Activated CD8-positive, alpha-beta memory T cell treated with anti-CD3 and anti-CD28 coated beads, Interleukin-2, amount 50 U/mL, for 24 hours (primary cell): ENCODE measurements around the gene TPRA1.

ENCODE experiments used
- DNase-seq: peaks from one replicate; pipeline ENCODE4 v3.0.0-alpha.2; 2020; ENCODE audit errors: extremely low read depth

TPRA1 gene

DNA sequence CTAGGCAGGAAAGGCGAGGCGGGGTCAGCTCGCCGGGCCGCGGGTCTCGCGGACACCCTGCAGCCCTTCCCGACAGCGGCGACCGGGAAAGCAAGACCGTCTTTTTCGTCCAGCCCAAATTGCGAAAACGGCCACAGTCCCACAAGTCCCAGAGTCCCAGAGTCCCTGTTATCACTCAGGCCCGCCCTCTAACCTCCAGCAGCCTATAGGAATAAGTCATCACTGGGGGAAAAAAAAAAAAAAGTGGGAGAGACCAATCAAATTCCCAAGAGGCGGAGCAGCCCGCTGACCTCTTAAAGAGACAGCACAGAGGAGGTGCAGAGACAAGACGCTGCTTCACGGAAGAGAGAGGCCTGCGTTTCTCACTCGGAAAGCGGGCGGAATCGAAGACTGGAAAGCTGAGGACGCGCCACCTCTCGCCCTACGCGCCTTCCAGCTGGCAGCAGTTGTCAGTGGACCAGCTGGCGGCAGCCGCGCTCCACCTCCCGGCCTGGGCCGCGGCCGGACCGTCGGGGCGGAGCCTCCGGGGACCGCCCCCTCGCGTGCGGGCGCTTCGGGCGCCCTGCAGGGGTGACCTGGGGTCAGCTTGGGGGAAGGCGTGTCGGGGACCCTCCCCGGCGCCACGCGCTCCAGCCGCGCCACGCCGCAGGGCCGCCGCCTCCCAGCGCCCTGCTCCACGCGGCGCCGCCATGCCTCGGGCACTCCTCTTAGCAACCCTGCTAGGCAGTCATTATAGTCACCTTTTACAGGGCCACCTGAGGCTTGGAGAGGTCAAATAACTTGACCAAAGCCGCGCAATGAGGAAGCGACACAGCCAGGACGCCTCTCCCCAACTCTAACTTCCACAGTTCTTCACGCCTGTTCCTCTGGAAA is at the start of gene TPRA1:
TSS of gene TPRA1 (minus strand) at position 141 of the 873 bp plus-strand sequence. CDS start 10,587 bp downstream, outside the sequence.
- DNase-seq, result peak; percentile 64

DNA sequence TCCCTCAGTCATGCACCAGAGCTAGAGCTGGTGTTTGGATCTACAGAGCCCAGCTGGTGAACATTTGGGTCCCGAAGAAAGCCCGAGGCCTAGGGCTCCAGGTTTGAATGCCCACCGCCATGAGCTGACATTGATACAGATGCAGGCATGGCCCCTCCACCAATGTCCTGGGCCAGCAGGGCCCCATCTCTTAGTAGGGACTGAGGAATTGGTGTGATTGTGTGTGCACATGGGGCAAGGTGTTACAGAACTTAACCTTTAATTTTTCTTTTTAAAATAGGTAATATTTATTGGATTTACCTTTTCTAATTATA is 49.5 kb upstream of the TPRA1 start:
- no peak for DNase-seq

DNA sequence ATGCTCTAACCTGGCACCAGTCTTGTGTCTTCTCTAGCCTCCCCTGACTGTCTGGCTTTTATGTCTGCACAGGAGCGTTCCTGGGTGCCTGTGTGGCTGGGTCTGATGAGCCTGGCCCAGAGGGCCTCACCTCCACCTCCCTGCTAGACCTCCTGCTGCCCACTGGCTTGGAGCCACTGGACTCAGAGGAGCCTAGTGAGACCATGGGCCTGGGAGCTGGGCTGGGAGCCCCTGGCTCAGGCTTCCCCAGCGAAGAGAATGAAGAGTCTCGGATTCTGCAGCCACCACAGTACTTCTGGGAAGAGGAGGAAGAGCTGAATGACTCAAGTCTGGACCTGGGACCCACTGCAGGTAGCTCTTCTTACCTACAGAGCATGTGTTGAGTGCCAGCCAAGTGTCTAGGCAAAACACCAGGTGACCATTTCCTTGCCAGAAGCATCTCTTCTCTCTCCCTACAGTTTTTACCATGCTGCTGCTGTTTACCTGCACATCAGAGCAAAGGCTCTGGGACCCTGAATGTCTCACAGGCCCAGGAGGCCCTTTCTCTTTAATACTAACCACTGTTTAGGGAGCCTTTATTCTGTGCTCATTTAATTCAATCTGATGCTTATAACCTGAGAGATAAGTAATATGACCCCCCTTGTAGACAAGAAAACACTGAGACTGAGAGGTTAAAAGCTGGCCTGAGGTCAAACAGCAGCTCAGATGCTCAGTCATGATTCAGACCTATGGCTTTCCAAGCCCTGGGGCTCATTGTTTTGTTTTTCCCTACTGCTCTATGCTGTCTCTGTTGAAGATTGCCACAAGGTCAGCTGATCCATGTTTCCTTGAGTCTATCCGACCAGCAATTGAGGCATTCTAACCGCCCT is 48.9 kb upstream of the TPRA1 start:
- DNase-seq, result no peak

DNA sequence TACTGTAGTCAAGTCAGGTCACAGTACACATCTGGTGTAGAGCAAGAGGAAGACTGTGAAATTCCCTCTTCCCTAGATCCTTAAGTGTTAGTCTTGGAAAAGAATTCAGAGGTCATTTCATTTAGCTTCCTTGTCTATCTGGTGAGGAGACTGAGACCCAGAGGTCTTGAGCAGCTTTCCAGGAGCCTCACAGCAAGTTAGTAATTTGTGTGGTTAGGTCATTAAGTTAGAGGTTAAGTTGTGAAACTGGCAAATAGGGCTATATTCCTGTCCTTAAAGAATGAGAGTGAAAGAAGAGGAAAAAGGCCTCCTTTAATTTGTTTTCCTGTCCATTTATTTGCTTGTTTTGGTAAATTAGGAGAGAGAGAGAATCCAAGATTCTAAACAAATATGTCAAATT is 47.4 kb upstream of the TPRA1 start:
- no peak for DNase-seq

DNA sequence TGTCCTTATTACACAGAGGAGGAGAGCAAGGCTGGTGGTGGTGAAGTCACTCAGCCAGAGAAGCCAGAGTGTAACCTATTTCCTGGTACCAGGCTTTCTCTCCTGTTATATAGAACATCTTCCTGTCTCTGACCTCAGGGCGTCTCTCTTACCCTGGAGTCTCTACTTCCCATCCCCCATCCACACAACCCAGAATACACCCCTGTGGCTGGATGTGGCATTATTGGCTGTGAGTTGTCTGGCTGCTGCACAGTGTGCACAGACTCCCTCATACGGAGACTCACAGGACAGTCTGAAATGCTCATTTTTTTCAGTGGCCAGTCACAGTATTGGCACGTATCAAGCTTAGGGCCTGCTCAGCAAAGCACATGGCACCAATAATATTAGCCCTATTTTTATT is 47.0 kb upstream of the TPRA1 start:
- DNase-seq, result no peak

DNA sequence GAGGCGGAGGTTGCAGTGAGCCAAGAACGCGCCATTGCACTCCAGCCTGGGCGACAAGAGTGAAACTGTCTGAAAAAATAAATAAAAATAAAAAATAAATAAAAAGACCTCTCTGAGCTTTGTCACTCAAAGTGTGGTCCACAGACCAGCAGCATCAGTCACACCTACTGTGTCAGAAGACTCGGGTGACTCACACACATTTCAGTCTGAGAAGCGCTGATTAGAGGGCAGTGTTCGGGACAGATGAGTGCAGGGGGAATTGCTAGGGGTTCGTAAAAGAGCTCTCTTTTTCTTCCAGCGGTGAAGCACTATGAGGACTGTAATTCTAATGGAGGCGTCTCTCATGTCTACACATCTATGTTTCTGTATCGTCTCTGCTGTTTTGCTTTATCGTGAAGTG is 44.1 kb upstream of the TPRA1 start:
- no peak for DNase-seq

DNA sequence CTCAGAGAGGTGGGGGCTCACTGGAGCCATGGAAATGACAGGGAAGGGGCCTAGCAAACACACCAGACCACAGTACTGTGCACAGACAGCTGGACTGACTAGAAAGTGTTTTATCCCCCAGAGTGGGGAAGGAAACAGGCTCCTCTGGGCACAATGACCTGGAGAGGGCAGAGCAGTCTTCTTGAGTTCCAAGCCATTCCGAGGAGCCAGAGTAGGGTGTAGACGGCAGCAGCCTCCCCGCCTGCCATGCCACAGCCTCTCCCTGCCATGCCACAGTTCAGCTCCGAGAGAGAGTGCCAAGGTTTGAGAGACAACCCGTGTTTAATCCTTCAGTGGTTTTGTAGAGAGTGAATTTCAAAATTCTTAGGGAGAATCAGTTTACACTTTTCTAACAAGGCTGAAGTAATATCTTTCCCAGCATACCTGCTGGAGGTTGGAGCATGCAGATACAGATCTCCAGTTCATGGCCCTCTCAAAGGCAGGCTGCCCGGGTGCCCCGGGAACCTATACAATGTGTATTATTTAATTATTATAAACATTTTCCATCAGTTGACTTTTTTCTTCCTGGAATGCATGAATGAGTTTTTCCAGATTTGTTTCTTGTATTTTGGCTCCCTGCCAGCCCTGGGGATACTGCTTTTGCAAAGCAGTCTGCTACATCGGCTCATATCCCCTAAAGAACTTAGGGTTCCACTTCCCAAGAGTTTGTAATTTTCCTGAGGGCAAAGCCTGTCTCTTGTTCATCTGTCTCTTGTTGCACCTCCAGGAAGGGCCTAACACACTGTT is 41.7 kb upstream of the TPRA1 start:
- no peak for DNase-seq

DNA sequence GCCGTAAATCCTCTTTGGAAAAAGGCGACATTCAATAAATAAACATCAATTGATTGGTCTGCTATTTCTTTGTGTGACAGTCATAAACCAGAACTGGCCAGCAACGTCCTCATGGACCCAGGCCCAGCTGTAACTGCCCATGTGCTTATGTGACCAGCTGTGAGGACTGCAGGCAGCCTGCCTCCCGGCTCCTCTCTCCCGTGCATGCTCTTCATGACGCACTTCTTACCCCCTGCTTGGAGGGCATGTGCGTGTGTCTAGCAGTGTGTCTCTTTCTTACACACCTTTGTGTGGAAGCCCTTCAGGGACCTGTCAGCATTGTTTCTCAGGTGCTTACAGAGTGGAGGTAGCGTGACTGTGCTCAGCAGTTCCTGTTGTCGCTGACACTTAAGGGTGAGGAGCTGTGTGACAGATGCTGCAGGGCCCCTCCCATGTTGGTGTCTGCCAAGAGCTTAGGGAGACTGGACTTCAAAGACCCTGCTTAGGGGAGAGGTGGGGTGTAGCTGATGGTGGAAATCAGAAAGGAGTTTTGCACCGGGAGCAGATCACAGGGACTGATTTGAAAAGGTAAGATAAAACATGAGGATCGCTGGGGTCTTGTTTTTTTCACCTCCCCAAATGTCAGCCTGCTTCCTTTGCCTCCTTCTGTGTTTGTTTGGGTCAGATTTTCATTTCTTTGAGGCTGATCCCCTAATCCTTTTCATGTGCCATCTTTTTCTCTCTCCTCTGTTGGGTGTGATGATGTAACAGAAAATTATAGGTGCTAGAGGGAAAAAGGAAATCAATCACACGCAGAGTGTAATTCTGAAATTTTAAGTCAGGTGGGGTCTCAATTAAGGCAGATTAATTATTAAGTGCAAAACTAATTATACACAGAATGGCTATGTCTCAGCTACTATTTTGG is 40.5 kb upstream of the TPRA1 start:
- no peak for DNase-seq

DNA sequence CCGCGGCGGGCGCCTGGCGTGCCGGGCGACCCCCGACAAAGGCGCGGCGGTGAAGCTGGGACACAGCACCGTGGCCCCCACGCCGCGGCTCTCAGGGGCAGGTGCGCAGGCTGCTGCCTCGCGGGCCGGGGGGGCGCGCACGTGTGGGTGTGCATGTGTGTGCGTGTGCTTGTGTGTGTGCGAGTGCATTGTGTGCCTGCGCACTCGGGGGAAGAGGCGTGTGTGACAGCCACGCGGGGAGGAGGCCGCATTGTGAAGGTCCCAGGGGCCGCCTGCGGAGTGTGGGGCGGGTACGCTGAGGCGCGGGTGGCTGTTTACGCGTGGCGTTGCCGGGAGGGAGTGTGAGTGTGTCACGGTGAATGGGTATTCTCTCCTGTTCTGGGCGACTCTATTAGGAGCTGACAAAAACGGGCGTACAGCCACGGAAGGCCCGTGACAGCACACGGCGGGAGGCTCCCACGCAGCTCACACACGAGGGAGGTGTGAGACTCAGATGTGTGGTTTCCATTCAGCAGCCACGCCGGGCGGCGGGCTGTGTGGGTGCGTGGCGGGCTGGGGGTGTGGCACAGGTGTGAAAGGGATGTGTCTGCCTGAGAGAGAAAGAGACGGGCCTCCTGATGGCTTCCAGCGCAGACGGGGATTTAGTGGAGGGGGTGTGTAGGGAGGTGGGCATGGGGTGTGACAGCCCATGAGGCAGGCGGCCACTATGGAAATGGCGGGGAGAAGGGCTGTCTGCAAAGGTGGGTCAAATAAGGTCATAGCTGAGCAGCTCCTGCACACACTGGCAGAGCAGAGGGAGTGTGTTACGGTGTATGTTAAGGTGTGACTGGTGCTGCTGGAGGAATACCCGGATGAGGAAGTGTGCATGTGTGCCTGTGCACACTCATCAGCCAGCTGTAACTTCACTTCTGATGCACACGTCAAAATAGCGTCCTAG is 39.2 kb upstream of the TPRA1 start:
- no peak for DNase-seq

DNA sequence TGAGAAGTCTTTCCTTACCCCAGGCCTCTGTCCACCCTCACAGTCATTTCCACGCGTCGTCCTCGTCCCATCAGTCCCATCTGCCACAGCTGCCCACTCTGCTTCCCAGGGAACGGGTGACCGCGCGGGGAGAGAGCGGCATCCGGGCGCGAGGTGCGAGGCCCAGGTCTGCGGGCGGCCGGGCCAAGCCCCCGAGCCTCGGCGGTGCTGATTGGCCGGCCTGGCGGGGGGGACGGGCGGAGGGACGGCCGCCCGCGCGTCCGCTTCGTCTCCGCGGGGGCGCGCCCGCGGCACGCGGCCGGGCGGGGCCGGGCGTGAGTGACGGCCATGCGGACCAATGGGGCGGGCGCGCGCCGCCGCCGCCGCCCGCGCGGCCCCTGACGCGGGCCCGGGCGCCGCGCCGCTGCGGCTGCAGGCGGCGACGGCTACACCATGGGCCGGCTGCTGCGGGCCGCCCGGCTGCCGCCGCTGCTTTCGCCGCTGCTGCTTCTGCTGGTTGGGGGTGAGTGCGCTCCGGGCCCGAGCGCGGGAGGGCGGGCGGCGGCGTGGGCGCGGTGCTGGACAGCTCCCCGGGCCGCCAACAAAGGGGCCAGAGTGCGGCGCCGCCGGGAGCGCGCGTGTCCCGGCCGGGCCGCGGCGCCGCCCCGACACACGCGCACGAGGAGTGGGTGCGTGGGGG is 38.4 kb upstream of the TPRA1 start, which contains the start of gene PODXL2:
TSS of gene PODXL2 (plus strand) at position 398 of the 679 bp plus-strand sequence. CDS start at position 433, 35 bp downstream.
- DNase-seq, result no peak

DNA sequence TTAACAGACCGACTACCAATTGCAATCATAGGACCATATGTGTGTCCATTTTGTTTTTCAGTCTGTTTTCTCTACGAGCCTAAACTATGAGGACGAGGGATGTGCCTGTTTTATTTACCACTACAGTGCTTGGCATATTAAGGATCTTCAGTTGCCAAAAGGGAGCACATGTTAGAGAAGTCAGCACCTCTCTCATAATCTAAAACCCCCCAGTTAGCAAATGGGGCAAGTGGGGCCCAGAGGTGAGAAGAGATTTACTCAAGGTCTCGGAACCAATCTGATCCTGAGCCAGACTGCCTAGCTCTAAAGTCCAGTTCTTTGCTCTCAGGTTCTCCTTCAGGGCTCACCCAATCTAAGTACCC is 37.9 kb upstream of the TPRA1 start:
- no peak for DNase-seq

DNA sequence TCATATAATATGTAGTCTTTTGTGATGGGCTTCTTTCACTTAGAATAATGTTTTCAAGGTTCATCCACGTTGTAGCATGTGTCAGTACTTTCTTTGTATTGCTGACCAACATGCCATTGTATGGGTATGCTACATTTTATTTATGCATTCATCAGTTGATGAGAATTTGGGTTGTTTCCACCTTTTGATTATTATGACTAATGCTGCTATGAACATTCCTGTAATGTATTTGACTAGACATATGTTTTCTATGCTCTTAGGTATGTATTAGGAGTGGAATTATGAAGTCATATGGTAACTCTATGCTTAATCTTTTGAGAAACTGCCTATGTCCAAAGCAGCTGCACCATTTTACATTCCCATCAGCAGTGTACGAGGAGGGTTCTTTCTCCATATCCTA is 35.3 kb upstream of the TPRA1 start:
- DNase-seq, result no peak

DNA sequence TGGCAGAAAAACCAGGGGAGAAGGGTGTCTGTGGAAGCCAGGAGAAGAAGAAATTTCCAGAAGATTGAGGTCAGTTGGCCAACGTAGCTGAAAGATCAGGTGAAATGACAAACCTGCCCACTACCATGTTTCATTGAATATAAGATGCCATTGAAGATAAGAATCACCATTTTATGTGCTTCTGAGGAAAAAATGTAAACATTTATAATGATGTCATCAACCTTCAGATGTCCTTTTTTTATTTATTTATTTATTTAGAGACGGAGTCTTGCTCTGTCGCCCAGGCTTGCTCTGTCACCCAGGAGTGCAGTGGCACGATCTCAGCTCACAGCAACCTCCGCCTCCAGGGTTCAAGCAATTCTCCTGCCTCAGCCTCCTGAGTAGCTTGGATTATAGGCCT is 33.5 kb upstream of the TPRA1 start:
- no peak for DNase-seq

DNA sequence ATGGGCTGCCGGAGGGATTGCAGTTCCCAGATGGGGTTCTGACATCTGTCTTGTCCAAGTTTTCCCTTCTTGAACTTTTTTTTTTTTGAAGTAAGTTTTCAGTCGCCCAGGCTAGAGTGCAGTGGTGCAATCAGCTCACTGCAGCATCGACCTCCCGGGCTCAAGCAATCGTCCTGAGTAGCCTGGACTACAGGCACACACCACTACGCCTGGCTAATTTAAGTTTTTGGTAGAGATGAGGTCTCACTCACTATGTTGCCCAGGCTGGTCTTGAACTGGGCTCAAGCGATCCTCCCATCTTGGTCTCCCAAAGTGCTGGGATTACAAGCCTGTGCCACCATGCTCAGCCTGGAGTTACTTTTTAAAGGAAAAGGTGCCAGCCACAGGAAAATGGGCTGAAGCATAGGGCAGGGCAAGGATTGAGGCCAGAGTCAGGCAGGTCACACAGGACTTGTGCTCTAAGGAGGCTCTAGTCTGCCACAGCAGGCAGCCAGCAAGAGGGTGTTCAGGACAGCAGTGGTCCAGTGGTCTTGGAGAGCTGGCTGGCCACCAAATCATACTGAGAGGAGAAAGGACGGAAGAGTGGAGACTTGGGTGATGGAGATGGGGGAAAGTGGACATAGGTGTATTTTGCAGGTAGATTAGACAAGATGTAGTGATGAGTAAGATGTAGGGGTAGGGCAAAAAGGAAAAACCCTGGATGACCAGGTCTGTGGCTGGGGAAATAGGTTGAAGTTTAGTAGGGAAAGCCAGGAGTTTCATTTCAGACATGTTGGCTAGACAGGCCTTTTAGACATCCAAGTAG is 32.4 kb upstream of the TPRA1 start:
- no peak for DNase-seq

DNA sequence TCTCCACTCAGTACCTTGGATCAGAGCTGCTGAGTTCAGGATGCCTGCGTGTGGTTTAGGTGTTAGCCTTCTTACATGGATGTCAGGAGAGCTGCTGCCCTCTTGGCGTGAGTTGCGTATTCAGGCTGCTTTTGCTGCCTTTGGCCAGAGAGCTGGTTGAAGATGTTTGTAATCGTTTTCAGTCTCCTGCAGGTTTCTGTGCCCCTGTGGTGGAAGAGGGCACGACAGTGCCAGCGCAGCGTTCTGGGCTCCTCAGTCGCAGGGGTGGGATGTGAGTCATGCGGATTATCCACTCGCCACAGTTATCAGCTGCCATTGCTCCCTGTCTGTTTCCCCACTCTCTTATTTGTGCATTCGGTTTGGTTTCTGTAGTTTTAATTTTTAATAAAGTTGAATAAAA is 31.5 kb upstream of the TPRA1 start:
- no peak for DNase-seq

DNA sequence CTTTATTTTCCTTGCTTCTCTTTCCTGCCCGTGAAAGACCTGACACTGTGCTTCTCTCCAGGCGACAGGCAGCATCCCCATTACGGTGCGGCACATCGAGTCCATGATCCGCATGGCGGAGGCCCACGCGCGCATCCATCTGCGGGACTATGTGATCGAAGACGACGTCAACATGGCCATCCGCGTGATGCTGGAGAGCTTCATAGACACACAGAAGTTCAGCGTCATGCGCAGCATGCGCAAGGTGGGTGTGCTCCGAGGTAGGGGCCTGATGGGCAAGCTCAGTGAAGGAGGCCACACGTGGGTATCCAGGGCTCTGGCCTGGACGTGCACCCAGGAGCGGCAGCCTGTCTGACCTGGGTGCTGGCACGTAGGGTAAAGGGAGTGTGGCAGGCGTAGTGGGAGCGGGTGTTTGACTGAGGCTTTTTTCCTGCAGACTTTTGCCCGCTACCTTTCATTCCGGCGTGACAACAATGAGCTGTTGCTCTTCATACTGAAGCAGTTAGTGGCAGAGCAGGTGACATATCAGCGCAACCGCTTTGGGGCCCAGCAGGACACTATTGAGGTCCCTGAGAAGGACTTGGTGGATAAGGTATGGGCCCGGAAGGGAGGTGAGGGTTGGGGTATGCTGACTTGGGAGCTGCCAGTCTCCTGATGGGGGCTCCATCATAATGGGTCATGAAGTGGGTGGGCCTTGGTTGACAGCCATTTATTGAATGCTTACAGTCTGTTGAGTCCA is 30.3 kb upstream of the TPRA1 start:
- DNase-seq, result no peak

DNA sequence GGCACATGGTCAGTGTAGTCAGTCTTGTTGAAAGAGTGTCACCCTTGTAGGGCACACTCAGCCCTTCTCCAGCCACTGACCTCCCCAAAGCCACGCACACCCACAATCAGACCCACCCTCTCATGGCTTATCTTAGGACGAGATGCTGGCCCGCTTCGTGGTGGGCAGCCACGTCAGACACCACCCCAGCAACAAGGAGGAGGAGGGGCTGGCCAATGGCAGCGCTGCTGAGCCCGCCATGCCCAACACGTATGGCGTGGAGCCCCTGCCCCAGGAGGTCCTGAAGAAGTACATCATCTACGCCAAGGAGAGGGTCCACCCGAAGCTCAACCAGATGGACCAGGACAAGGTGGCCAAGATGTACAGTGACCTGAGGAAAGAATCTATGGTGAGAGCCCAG is 28.4 kb upstream of the TPRA1 start:
- DNase-seq, result no peak
